Spleen (tissue), 11 donors: ENCODE data around the gene AHCY. TPM values are rescaled to one million over a fixed set of nuclear protein-coding genes. Genes with fewer than 3 reads are reported as not detected.

Experiments used
- DNase-seq: peaks from one replicate; pipeline ENCODE4 v3.0.0-alpha.2; 2020
- H3K27ac ChIP-seq, 8 donors: fragments of 200-600 bp; sonication (generic) in 7 of 8; 1 replicate in 4 of 8; 2 replicates in 4 of 8; pipeline versions ENCODE4 v1.5.0 to v1.8.0; 2016 to 2021; ENCODE audit warnings: inconsistent platforms in 4 of 8, mild to moderate bottlenecking in 4 of 8, moderate library complexity in 1 of 8
- H3K27me3 ChIP-seq, 7 donors: fragments of 200-600 bp; sonication (generic) in 6 of 7; replicated peaks in 1 of 7; 1 replicate in 4 of 7; 2 replicates in 3 of 7; pipeline versions ENCODE4 v1.5.0 to v1.8.0; 2016 to 2021; ENCODE audit warnings: inconsistent platforms in 3 of 7, mild to moderate bottlenecking in 1 of 7
- H3K36me3 ChIP-seq, 6 donors: fragments of 200-600 bp; sonication (generic) in 5 of 6; 1 replicate in 4 of 6; 2 replicates in 2 of 6; pipeline versions ENCODE4 v1.5.0 to v1.8.0; 2016 to 2021; ENCODE audit warnings: inconsistent platforms in 2 of 6
- H3K4me1 ChIP-seq, 6 donors: fragments of 200-600 bp; sonication (generic) in 5 of 6; 1 replicate in 3 of 6; 2 replicates in 3 of 6; pipeline versions ENCODE4 v1.5.0 to v1.8.0; 2016 to 2021; ENCODE audit warnings: inconsistent platforms in 3 of 6
- H3K4me3 ChIP-seq, 8 donors: fragments of 200-600 bp; sonication (generic) in 7 of 8; 1 replicate in 4 of 8; 2 replicates in 4 of 8; pipeline versions ENCODE4 v1.5.0 to v1.8.0; 2016 to 2021; ENCODE audit warnings: inconsistent platforms in 4 of 8, mild to moderate bottlenecking in 4 of 8, moderate library complexity in 2 of 8
- H3K9me3 ChIP-seq, 8 donors: fragments of 200-600 bp; sonication (generic) in 7 of 8; 1 replicate in 4 of 8; 2 replicates in 4 of 8; pipeline versions ENCODE4 v1.5.0 to v1.8.0; 2016 to 2021; ENCODE audit warnings: inconsistent platforms in 4 of 8
- POLR2A ChIP-seq, 3 donors: fragments of 450-650 bp; IDR thresholded peaks; one replicate each; pipeline ENCODE4 v1.5.1; 2017; ENCODE audit warnings: antibody characterized with exemption in 3 of 3, mild to moderate bottlenecking in 1 of 3
- POLR2AphosphoS5 ChIP-seq, 3 donors: sonication (generic); formaldehyde crosslinking; IDR thresholded peaks; one replicate each; pipeline ENCODE4 v1.5.1; 2017; ENCODE audit warnings: antibody characterized with exemption in 3 of 3
- WGBS, 5 donors: extraction: QIAGEN DNeasy Blood & Tissue Kit in 3 of 5; methylation state at CpG; one replicate each; pipeline versions ENCODE4 v1.1.5 to v1.1.7; 2013 to 2018; 5-methylcytosine and 5-hydroxymethylcytosine counted together
- intact Hi-C: fragments of 100-400 bp; cut with DNase I; formaldehyde crosslinking; loops from one replicate; pipeline ENCODE4 v1.15.0; 2023; ENCODE audit warnings: low total_unique reads
- polyA plus RNA-seq, 3 donors: library from polyadenylated mRNA; stranded (reverse); fragments of 200-250 nt; gene quantifications; one replicate each; pipeline ENCODE4 v1.2.1, GENCODE V29; 2013
- total RNA-seq, 7 donors: library from RNA; depleted of rRNA in 3 of 7; stranded (reverse); fragments of >200 nt in 3 of 7; fragmentation: NEBNext Ultra II Directional in 4 of 7; extraction: Animal tissue kit (Norgen Biotek cat#: 25700) in 4 of 7; gene quantifications; one replicate each; pipeline versions ENCODE4 v1.1.0 to v1.2.1, GENCODE V29; 2016 to 2021
- TF ChIP-seq, protein P1 (sequence below), 11 experiments: fragments of 200-600 bp in 7 of 11; fragments of 450-650 bp in 4 of 11; sonication (generic) in 4 of 11; IDR thresholded peaks in 8 of 11; conservative IDR thresholded peaks in 3 of 11; 1 replicate in 7 of 11; 2 replicates in 4 of 11; pipeline versions ENCODE4 v1.4.0 to v1.8.0; 2016 to 2021; ENCODE audit warnings: antibody characterized with exemption in 11 of 11, inconsistent platforms in 4 of 11, mild to moderate bottlenecking in 1 of 11
- donor health status: healthy with polysubstance abuse.
- donor health status: DM: no; HTN: no; CAD: no; lungs with moderate emphysema.
- donor health status: DM: no; HTN: no; CAD: no.
- donor health status: Bipolar disorder and iron deficiency.
- donor health status: healthy.
- donor health status: DM: no; HTN: no; CAD: no.
- donor health status: DM: yes; HTN: yes; CAD: no.

AHCY gene
- total and polyA plus RNA-seq, 10 donors: 35.0 to 67.1 (median 46.7) TPM

DNA sequence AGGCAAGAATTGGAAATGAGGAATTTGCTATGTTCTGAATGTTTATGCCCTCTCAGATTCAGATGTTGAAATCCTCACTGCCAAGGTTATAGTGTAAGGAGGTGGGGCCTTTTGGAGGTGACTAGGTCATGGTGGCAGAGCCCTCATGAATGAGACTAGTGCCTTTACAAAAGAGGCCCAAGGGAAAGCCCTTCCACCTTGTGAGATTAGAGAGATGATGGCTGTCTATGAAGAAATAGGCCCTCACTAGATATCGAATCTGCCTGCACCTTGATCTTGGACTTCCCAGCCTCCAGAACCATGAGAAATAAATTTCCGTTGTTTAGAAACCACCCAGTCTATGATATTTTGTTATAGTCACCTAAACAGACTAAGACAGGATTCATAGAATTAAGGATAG, 51.5 kb downstream of the AHCY start:
- DNase-seq: no peak
- Histone ChIP-seq H3K4me3 (no peak overlapping the region), H3K4me1 (peaks cover 0 to 19% (median 12%) of the 10 kb centered on the region in 6 donors), H3K36me3 (no peaks in the 10 kb centered on the region), H3K27ac (no peak overlapping the region), H3K9me3 (no peaks in the 10 kb centered on the region), H3K27me3 (no peaks in the 10 kb centered on the region)
- TF ChIP-seq POLR2AphosphoS5 (IDR thresholded peaks at IDR 0.05) (no peak), POLR2A (IDR thresholded peaks at IDR 0.05) (no peak)
- TF ChIP-seq, protein P1, sequence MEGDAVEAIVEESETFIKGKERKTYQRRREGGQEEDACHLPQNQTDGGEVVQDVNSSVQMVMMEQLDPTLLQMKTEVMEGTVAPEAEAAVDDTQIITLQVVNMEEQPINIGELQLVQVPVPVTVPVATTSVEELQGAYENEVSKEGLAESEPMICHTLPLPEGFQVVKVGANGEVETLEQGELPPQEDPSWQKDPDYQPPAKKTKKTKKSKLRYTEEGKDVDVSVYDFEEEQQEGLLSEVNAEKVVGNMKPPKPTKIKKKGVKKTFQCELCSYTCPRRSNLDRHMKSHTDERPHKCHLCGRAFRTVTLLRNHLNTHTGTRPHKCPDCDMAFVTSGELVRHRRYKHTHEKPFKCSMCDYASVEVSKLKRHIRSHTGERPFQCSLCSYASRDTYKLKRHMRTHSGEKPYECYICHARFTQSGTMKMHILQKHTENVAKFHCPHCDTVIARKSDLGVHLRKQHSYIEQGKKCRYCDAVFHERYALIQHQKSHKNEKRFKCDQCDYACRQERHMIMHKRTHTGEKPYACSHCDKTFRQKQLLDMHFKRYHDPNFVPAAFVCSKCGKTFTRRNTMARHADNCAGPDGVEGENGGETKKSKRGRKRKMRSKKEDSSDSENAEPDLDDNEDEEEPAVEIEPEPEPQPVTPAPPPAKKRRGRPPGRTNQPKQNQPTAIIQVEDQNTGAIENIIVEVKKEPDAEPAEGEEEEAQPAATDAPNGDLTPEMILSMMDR (IDR thresholded peaks at IDR 0.05 in 8 of 11, conservative IDR thresholded peaks at IDR 0.05 in 3 of 11): no peak
- intact Hi-C loops: no loop called here
- WGBS, 5 donors: 84 to 95% (median 90%) methylated on average over 2 of the region's 2 CpGs

DNA sequence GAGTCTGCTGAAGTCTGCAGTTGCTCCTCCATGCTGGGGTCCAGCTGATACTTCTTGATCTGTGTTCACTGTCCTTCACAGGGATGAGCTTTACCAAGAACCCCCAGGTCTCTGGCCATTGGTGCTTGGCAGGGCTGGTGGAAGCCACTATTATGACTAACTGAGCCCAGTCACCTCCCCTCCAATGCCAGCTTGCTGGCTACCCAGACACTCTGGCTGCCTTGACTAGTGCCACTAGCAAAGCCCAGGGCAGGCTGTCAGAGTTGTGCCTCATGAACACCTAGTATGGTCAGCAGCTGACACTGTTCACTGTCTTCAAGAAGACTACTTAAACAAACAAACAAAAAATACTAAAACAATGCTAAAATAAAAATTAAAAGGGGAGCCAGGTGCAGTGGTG, 53.1 kb downstream of the AHCY start:
- Histone ChIP-seq H3K9me3 (no peaks in the 10 kb centered on the region), H3K4me1 (peaks cover 0 to 19% (median 12%) of the 10 kb centered on the region in 6 donors), H3K4me3 (no peak overlapping the region), H3K27me3 (no peaks in the 10 kb centered on the region), H3K36me3 (no peaks in the 10 kb centered on the region), H3K27ac (no peak overlapping the region)
- no peak for TF ChIP-seq POLR2AphosphoS5 (IDR thresholded peaks at IDR 0.05)
- no peak for TF ChIP-seq POLR2A (IDR thresholded peaks at IDR 0.05)
- TF ChIP-seq, protein P1 (IDR thresholded peaks at IDR 0.05 in 8 of 11, conservative IDR thresholded peaks at IDR 0.05 in 3 of 11): no peak
- no peak for DNase-seq
- intact Hi-C loops: no loop called here

DNA sequence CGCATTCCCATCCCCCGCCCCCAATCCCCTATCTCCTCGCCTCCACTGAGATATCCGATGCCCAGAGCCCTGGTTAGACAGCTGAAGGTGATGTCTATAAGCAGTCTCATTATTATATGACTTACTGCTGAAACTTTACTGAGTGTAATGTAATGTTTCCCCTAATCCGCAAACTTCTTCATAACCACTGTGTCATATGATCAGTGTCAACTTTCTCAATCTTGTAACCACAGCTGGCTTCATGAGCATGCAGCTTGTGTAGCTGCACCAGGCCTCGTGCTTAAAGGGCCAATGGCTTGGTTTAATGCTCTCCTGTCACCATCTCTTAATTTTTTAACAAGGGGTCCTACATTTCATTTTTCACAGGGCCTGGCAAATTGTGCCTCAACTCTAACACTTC, 53.9 kb downstream of the AHCY start:
- DNase-seq: no peak
- TF ChIP-seq, protein P1 (IDR thresholded peaks at IDR 0.05 in 8 of 11, conservative IDR thresholded peaks at IDR 0.05 in 3 of 11): no peak
- TF ChIP-seq POLR2A (IDR thresholded peaks at IDR 0.05) (no peak), POLR2AphosphoS5 (IDR thresholded peaks at IDR 0.05) (no peak)
- no peak overlapping the region for H3K4me3 ChIP-seq
- peak overlapping the region in 1 of 8 donors; percentile 43 for H3K27ac ChIP-seq
- WGBS, 5 donors: 41 to 54% (median 45%) methylated on average over 6 of the region's 6 CpGs
- no peaks in the 10 kb centered on the region for H3K9me3 ChIP-seq
- H3K27me3 ChIP-seq: no peaks in the 10 kb centered on the region
- H3K4me1 ChIP-seq: peaks cover 0 to 19% (median 12%) of the 10 kb centered on the region in 6 donors
- intact Hi-C loops: no loop called here
- H3K36me3 ChIP-seq: no peaks in the 10 kb centered on the region

DNA sequence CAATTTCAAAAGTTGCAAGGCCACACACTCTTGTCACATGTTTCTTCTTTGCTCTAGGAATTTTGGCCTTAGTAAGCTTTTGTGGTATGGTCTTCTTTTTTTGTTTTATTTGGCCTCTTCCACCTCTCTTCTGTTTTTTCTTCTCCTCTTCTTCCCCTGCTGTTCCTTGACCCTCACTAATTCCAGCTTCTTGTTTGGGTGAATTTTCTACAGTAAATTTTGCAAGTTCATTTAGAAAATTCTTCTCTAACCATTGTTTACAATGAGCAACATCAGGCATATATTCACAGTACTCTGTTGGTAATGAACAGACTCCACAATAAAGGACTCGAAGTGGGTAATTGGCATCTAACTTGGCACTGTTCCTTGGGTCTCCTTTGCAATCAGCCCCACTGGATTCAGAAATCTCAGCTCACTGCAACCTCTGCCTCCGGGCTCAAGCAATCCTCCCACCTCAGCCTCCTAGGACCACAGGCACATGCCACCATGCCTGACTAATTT, 57.0 kb downstream of the AHCY start:
- Histone ChIP-seq H3K9me3 (no peaks in the 10 kb centered on the region), H3K36me3 (no peaks in the 10 kb centered on the region), H3K4me1 (peaks cover 0 to 34% (median 18%) of the 10 kb centered on the region in 6 donors), H3K4me3 (no peak overlapping the region), H3K27me3 (no peaks in the 10 kb centered on the region), H3K27ac (no peak overlapping the region)
- DNase-seq: no peak
- intact Hi-C loops: no loop called here
- no peak for TF ChIP-seq POLR2A (IDR thresholded peaks at IDR 0.05)
- TF ChIP-seq POLR2AphosphoS5 (IDR thresholded peaks at IDR 0.05): no peak
- TF ChIP-seq, protein P1 (IDR thresholded peaks at IDR 0.05 in 8 of 11, conservative IDR thresholded peaks at IDR 0.05 in 3 of 11): no peak
- 90 to 95% (median 93%) methylated on average over 2 of the region's 2 CpGs for WGBS, 5 donors
